ENCODE results near the gene ATAD3B.

Gene ATAD3B

DNA sequence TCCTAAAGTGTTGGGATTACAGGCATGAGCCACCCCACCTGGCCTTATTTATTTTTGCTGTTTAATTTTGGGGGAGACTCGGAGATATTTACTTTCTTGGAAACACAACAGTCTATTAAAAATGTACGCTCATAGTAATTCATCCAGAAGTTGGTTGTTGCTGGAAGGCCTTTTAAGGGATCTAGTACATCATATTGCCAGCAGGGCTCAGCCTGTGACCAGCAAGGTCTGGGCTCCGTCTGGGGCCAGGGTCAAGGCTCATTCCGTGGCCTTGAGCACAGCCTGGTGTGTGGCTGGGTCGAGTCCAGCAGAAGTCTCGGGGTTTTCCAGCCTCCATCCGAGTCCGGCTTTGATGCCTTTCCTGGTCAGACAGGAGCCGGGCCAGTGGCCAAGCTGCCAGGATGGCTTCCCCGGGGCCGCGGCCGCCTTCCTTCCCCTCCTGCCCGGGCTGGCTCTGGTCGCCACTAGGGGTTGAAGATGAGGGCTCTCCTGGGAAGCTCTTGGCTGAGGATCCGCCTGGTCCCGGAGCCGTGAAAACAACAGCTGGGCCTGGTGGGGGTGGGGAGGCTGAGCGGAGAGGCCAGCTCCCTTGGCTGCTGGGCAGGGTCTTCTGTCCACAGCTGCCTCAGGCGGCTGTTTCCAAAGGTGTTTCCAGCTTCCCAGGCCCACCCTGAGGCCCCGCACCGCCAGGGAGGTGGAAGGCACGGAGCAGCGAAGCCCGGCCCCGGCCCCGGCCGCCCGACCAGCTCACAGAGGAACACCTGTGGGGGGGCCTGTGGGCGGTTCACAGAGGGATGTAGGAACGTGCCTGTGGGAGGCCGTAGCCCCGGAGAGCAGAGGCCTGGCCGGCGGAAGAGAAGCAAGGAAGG is 41.2 kb upstream of the ATAD3B start:
- H3K27ac ChIP-seq: peak overlapping the region; percentile 99
- TF ChIP-seq, protein P1, sequence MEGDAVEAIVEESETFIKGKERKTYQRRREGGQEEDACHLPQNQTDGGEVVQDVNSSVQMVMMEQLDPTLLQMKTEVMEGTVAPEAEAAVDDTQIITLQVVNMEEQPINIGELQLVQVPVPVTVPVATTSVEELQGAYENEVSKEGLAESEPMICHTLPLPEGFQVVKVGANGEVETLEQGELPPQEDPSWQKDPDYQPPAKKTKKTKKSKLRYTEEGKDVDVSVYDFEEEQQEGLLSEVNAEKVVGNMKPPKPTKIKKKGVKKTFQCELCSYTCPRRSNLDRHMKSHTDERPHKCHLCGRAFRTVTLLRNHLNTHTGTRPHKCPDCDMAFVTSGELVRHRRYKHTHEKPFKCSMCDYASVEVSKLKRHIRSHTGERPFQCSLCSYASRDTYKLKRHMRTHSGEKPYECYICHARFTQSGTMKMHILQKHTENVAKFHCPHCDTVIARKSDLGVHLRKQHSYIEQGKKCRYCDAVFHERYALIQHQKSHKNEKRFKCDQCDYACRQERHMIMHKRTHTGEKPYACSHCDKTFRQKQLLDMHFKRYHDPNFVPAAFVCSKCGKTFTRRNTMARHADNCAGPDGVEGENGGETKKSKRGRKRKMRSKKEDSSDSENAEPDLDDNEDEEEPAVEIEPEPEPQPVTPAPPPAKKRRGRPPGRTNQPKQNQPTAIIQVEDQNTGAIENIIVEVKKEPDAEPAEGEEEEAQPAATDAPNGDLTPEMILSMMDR (conservative IDR thresholded peaks at IDR 0.05): no peak; the same call in 1 of the 2 replicates

- peak overlapping the region; percentile 99 for H3K27ac ChIP-seq
- TF ChIP-seq, protein P1 (conservative IDR thresholded peaks at IDR 0.05): no peak
Observed at GRCh38 chr1:1430992-1431844, 40.3 kb upstream of the ATAD3B start.

DNA sequence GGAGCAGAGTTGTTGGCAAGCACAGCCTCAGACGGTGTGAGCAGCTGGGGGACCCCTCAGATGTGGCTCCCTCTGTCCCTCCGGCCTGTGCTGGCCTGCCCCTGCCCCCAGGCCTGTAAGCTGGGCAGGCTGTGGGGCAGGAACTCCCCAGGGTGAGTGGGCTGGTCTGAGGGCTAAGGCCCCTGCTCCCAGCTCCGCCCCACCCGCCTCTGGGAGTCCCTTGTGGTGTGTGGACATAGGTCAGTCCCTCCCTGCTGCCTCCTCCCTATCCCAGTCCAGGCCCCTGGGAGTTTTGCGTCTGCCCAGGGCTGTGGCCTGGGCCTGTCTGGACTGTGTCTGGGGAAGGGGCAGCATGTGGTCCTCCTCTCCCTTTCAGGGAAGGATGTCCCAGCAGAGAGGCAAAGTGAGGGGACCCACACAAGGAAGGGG is 39.7 kb upstream of the ATAD3B start:
- H3K27ac ChIP-seq: peak overlapping the region; percentile 99
- TF ChIP-seq, protein P1 (conservative IDR thresholded peaks at IDR 0.05): no peak

- TF ChIP-seq, protein P1 (conservative IDR thresholded peaks at IDR 0.05): no peak
- peak overlapping the region; percentile 99 for H3K27ac ChIP-seq
Observed at GRCh38 chr1:1432274-1432950, 39.2 kb upstream of the ATAD3B start.

GRCh38 chr1:1432951-1433803 is 38.4 kb upstream of the ATAD3B start:
- H3K27ac ChIP-seq: peak overlapping the region; percentile 99
- TF ChIP-seq, protein P1 (conservative IDR thresholded peaks at IDR 0.05): no peak

GRCh38 chr1:1433804-1434130 is 37.8 kb upstream of the ATAD3B start:
- H3K27ac ChIP-seq: peak overlapping the region; percentile 99
- TF ChIP-seq, protein P1 (conservative IDR thresholded peaks at IDR 0.05): no peak

Measured in VCaP (cell line).